ENCODE results near the gene TRDN.
"Not testable (repeated sequence)": the region's sequence is repeated elsewhere in the genome, so short reads cannot be mapped to it uniquely, and the experiment has no call there.

Gene TRDN

DNA sequence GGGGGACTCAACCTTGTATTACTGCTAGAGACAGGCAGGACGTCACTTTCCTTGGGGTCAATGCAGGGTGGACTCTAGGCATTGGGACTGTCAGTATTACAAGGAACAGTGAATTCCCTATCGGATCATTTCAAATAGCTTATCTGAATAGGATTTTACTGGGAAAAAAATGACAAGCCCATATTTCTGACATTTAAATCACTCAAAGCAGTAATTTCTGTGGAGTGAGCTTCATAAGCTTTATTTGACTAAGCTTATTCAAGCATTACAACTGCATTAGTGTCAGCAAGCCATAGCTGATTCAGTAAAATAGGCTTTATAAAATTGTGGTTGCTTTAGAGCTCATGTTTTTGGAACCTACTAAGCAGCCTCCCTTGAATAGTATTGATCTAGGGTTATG is 44.3 kb downstream of the TRDN start:
- no peak overlapping the region for H3K27ac Mint-ChIP-seq
- no peaks in the 10 kb centered on the region for H3K9me3 Mint-ChIP-seq
- H3K4me1 Mint-ChIP-seq: no peaks in the 10 kb centered on the region
- H3K27me3 Mint-ChIP-seq: no peaks in the 10 kb centered on the region
- H3K4me3 Mint-ChIP-seq: no peak overlapping the region
- no peaks in the 10 kb centered on the region for H3K36me3 Mint-ChIP-seq

- Mint-ChIP-seq H3K4me1 (no peaks in the 10 kb centered on the region), H3K27me3 (no peaks in the 10 kb centered on the region), H3K9me3 (no peaks in the 10 kb centered on the region), H3K27ac (no peak overlapping the region), H3K36me3 (no peaks in the 10 kb centered on the region), H3K4me3 (no peak overlapping the region)
Observed at GRCh38 chr6:123589973-123590372, 46.8 kb downstream of the TRDN start.

DNA sequence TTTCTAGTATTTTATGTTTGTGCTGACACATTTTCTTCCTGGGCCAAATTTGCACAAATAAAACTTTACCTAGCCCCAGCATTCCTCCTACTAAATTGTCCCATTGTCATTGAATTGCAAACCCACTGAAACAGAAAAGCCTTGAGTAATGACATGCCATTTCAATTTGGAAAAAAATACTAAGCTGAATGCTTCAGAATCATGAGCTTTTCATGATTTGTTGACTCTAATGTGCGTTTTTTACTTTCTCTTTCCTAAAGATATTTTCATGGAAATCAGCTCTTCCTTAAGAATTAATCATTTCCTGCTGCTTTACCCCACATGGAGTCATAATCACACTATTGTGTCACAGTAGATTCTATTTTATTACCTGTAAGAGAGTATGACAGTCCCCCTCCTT is 47.4 kb downstream of the TRDN start:
- H3K27me3 Mint-ChIP-seq: no peaks in the 10 kb centered on the region
- no peaks in the 10 kb centered on the region for H3K36me3 Mint-ChIP-seq
- H3K4me3 Mint-ChIP-seq: no peak overlapping the region
- no peak overlapping the region for H3K27ac Mint-ChIP-seq
- H3K9me3 Mint-ChIP-seq: no peaks in the 10 kb centered on the region
- H3K4me1 Mint-ChIP-seq: no peaks in the 10 kb centered on the region

- no peak overlapping the region for H3K4me3 Mint-ChIP-seq
- no peaks in the 10 kb centered on the region for H3K27me3 Mint-ChIP-seq
- no peaks in the 10 kb centered on the region for H3K4me1 Mint-ChIP-seq
- no peaks in the 10 kb centered on the region for H3K36me3 Mint-ChIP-seq
- no peak overlapping the region for H3K27ac Mint-ChIP-seq
- H3K9me3 Mint-ChIP-seq: no peaks in the 10 kb centered on the region
Observed at GRCh38 chr6:123588546-123588895, 48.2 kb downstream of the TRDN start.

- no peaks in the 10 kb centered on the region for H3K27me3 Mint-ChIP-seq
- H3K4me1 Mint-ChIP-seq: no peaks in the 10 kb centered on the region
- H3K36me3 Mint-ChIP-seq: no peaks in the 10 kb centered on the region
- no peak overlapping the region for H3K27ac Mint-ChIP-seq
- no peaks in the 10 kb centered on the region for H3K9me3 Mint-ChIP-seq
- no peak overlapping the region for H3K4me3 Mint-ChIP-seq
Observed at GRCh38 chr6:123587838-123588545, 48.8 kb downstream of the TRDN start.

DNA sequence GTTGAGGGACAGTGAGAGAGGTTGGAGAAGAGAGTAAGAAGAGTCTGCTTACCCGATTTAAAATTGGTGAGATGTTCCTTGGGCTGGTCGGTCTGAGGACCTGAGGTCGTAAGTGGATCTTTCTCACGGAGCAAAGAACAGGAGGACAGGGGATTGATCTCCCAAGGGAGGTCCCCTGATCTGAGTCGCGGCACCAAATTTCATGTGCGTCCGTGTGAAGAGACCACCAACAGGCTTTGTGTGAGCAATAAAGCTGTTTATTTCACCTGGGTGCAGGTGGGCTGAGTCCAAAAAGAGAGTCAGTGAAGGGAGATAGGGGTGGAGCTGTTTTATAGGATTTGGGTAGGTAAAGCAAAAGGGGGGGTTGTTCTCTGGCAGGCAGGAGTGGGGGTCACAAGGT is 49.3 kb downstream of the TRDN start:
- H3K27me3 Mint-ChIP-seq, H3K4me3 Mint-ChIP-seq, H3K4me1 Mint-ChIP-seq, H3K36me3 Mint-ChIP-seq, H3K9me3 Mint-ChIP-seq, H3K27ac Mint-ChIP-seq: not testable (repeated sequence)

- Mint-ChIP-seq H3K36me3 (no peaks in the 10 kb centered on the region), H3K27me3 (no peaks in the 10 kb centered on the region), H3K9me3 (no peaks in the 10 kb centered on the region), H3K27ac (no peak overlapping the region), H3K4me3 (no peak overlapping the region), H3K4me1 (no peaks in the 10 kb centered on the region)
Observed at GRCh38 chr6:123580331-123580730, 56.4 kb downstream of the TRDN start.

GRCh38 chr6:123575188-123575587 is 61.6 kb downstream of the TRDN start:
- no peaks in the 10 kb centered on the region for H3K9me3 Mint-ChIP-seq
- H3K36me3 Mint-ChIP-seq: no peaks in the 10 kb centered on the region
- no peak overlapping the region for H3K27ac Mint-ChIP-seq
- no peak overlapping the region for H3K4me3 Mint-ChIP-seq
- no peaks in the 10 kb centered on the region for H3K4me1 Mint-ChIP-seq
- no peaks in the 10 kb centered on the region for H3K27me3 Mint-ChIP-seq

DNA sequence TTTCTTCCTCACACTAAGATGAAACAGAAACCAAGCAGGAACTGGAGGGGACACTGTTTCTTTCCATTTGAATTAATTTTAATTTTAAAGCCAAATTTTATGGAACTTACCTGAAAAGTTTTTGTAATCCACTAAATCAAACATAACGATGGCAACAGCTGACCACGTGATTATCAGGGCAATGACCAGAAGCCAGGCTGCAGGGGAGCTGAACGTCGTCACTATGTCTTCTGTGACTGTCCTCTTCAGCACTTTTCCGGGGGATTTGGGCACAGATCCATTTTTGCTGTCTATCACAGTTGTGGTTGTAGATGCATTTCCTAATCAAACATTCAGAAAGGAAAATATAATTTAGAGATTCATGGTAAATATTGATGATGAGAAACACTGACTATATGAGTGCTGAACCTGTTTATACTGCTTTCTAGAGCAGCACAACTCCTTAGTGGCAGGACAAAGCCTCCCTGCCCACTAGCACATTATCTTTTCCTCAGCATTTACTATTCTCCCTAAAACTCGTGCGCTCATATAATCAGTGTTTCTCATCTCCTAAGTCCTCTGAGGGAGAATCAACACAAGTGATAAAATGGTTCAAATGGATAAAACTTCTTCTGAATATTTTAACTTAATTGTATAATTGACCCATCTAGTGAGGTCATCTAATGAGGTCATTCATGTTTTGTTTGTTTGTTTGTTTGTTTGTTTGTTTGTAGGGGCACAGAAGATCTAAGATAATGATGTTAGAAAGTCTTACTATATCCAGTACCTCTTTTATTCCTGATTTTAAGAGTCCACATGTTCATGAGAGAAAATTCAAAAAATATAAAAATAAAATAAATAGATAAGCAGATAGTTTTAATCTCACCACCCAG is 65.7 kb downstream of the TRDN start:
- Mint-ChIP-seq H3K27me3 (no peaks in the 10 kb centered on the region), H3K4me1 (no peaks in the 10 kb centered on the region)

GRCh38 chr6:123569575-123569974 is 67.2 kb downstream of the TRDN start:
- Mint-ChIP-seq H3K4me3 (no peak overlapping the region), H3K27ac (no peak overlapping the region), H3K9me3 (no peaks in the 10 kb centered on the region), H3K4me1 (no peaks in the 10 kb centered on the region), H3K27me3 (no peaks in the 10 kb centered on the region), H3K36me3 (no peaks in the 10 kb centered on the region)

More for the DNA sequence above, 65.7 kb downstream of the TRDN start:
- Mint-ChIP-seq H3K9me3 (no peaks in the 10 kb centered on the region), H3K4me3 (no peak overlapping the region), H3K36me3 (no peaks in the 10 kb centered on the region), H3K27ac (no peak overlapping the region)

GRCh38 chr6:123565529-123565928 is 71.2 kb downstream of the TRDN start:
- Mint-ChIP-seq H3K4me1 (no peaks in the 10 kb centered on the region), H3K4me3 (no peak overlapping the region), H3K9me3 (no peaks in the 10 kb centered on the region), H3K36me3 (no peaks in the 10 kb centered on the region), H3K27ac (no peak overlapping the region), H3K27me3 (no peaks in the 10 kb centered on the region)

DNA sequence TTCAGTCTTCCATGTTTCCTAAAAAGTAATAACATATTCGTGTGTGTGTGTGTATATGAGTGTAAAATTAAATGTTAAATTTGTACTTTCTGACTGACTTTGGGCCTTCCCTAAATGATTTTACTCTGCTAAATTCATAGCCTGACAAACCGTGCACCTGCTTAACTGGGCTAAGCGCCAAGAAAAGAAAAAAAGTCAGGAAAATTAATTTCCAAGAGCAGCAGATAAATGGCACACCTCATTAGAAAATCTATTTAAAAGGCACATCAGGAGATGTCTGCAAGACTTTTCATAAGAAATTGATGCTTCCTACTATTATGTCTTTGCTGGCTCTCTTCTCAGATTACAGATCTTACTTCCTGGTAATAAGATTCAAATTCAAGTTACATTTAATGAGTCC is 72.4 kb downstream of the TRDN start:
- Mint-ChIP-seq H3K36me3 (no peaks in the 10 kb centered on the region), H3K9me3 (no peaks in the 10 kb centered on the region), H3K4me1 (no peaks in the 10 kb centered on the region), H3K27me3 (no peaks in the 10 kb centered on the region), H3K27ac (no peak overlapping the region), H3K4me3 (no peak overlapping the region)

- H3K27me3 Mint-ChIP-seq: no peaks in the 10 kb centered on the region
- H3K4me1 Mint-ChIP-seq: no peaks in the 10 kb centered on the region
- H3K36me3 Mint-ChIP-seq: no peaks in the 10 kb centered on the region
- no peaks in the 10 kb centered on the region for H3K9me3 Mint-ChIP-seq
- no peak overlapping the region for H3K27ac Mint-ChIP-seq
- no peak overlapping the region for H3K4me3 Mint-ChIP-seq
Observed at GRCh38 chr6:123562677-123563076, 74.1 kb downstream of the TRDN start.

- Mint-ChIP-seq H3K36me3 (no peaks in the 10 kb centered on the region), H3K9me3 (no peaks in the 10 kb centered on the region), H3K27me3 (no peaks in the 10 kb centered on the region), H3K27ac (no peak overlapping the region), H3K4me3 (no peak overlapping the region), H3K4me1 (no peaks in the 10 kb centered on the region)
Observed at GRCh38 chr6:123562264-123562663, 74.5 kb downstream of the TRDN start.

- H3K4me1 Mint-ChIP-seq, H3K27me3 Mint-ChIP-seq, H3K4me3 Mint-ChIP-seq, H3K9me3 Mint-ChIP-seq, H3K27ac Mint-ChIP-seq, H3K36me3 Mint-ChIP-seq: not testable (repeated sequence)
Observed at GRCh38 chr6:123559816-123560215, 76.9 kb downstream of the TRDN start.

DNA sequence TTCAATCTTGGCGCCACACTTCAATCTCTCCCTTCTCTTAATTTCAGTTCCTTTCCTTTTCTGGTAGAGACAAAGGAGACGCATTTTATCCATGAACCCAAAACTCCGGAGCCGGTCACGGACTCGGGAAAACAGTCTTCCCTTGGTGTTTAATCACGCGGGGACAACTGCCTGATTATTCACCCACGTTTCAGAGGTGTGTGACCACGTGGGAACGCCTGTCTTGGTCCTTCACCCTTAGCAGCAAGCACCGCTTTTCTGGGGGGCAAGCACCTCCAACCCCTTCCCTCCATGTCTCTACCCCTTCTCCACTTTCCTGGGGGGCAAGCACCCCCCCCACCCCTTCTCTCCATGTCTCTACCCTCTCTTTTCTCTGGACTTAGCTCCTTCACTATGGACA is 79.3 kb downstream of the TRDN start:
- not testable (repeated sequence) for H3K4me1 Mint-ChIP-seq, H3K27me3 Mint-ChIP-seq, H3K9me3 Mint-ChIP-seq, H3K4me3 Mint-ChIP-seq, H3K27ac Mint-ChIP-seq, H3K36me3 Mint-ChIP-seq
